CD4-positive, alpha-beta T cell treated with Interleukin-2 at 100 ng/mL for 4 hours (primary cell): Measurements from ENCODE around the gene ACOX1.

Experiments
- DNase-seq: peaks from one replicate; pipeline ENCODE4 v3.0.0-alpha.2; 2020; ENCODE audit warnings: low spot score

Gene ACOX1

GRCh38 chr17:75909051-75909811, 69.7 kb downstream of the ACOX1 start:
- DNase-seq: no peak

- DNase-seq: no peak
These were observed 70.8 kb downstream of the ACOX1 start for GRCh38 chr17:75908201-75908600.

DNA sequence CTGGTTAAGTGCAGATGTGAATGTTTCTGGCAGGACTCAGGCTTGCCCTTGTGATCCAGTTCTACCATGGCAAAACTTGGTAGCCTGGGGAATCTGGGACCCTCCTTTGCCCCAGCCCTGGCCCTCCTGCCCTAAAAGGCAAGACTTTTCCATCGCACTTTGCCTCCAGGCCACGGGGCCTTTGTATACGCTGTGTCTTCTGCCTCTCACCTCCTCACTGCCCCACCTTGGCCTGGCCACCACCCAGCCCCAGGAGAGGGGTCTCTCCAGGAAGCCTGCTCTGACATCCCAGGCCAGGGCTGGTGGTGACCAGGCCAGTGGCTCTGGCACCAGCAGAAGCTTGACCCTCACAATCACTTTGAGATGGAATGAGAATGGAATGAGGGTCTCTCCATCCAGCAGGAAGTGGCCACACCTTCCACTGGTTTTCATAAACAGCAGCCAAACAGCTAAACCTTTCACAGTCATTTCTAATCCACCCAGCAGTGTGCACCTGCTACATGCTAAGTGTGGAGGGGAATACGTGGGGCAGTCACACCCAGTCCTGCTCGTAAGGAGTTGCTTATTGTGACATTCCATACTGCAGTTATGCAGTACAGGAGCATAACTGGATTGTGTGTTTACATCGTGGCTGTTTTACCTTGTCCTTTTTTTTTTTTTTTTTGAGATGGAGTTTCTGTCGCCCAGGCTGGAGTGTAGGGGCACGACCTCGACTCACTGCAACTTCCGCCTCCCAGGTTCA, 72.7 kb downstream of the ACOX1 start:
- DNase-seq: no peak

DNA sequence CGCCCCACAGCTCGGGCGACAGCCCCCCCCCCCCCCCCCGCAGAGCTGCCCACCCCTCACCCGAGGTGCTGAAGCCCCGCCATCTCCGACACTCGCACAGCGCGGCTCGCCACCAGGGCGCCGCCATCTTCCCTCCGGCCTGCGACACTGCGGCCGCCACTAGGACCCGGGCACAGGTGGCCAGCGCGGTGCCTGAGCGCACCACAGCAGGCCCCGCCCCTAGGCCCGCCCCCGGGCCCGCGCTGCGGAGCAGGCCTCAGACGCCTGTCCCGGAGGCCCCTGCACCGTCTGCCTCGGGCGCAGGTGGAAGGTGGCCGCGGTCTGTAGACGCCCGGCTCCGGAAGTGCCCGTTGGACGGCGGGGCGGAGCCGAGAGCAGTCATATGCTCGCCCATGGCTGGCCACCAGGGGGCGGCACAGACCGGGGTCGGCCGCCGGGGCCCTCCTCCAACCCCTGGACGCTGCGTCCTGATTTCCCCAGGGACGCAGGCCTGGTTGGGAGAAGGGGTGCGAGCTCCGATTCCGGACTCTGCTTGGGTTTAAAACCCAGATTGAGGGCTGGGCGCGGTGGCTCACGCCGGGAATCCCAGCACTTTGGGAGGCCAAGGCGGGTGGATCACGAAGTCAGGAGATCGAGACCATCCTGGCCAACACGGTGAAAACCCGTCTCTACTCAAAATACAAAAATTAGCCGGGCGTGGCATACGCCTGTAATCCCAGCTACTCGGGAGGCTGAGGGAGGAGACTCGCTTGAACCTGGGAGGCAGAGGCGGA, 74.0 kb downstream of the ACOX1 start, which contains the start of gene MRPL38:
Gene MRPL38 (minus strand): TSS at position 136 of the 773 bp plus-strand sequence. CDS start 9 bp downstream, at position 127.
- DNase-seq: peak; percentile 93

- no peak for DNase-seq
These were observed 76.6 kb downstream of the ACOX1 start for GRCh38 chr17:75902406-75902805.

GRCh38 chr17:75901727-75902126, 77.2 kb downstream of the ACOX1 start:
- DNase-seq: no peak

DNA sequence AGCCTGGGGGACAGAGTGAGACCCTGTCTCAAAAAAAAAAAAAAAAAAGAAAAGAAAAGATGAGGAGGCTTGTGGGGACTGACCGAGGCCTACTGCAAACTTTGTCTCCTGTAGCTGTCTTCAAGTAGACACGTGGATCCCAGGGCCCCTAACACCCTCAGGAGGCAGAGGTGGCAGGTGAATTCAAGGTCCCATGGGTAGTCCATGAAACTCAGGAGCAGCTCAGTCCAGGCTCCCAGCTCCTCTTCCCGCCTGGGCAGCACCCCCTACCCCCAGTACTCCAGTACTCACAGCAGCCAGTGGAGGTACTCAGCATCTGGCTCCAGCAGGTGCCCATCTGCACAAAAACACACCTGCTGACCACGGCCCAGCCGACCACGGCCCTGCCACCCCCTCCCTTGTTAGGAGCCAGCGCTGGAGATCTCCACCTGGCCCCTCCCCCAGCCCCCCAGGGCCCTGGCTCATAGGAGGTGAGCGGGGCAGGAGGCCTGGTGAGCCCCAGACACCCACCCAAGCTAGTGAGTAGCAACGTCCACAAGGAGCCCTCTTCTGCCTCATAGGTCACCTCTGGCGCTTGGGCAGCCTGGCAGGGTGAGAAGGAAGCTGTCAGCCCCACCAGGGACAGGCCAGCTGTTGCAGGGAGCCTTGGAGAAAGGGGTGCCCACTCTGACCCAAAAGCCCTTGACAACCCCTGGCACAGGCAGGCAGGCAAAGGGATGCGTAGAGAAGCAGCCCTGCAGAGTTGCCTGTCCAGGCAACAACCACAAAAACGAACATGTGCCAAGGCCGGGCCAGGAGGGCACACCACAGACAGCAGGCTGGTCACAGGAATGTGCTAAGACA, 78.1 kb downstream of the ACOX1 start:
- no peak for DNase-seq

DNA sequence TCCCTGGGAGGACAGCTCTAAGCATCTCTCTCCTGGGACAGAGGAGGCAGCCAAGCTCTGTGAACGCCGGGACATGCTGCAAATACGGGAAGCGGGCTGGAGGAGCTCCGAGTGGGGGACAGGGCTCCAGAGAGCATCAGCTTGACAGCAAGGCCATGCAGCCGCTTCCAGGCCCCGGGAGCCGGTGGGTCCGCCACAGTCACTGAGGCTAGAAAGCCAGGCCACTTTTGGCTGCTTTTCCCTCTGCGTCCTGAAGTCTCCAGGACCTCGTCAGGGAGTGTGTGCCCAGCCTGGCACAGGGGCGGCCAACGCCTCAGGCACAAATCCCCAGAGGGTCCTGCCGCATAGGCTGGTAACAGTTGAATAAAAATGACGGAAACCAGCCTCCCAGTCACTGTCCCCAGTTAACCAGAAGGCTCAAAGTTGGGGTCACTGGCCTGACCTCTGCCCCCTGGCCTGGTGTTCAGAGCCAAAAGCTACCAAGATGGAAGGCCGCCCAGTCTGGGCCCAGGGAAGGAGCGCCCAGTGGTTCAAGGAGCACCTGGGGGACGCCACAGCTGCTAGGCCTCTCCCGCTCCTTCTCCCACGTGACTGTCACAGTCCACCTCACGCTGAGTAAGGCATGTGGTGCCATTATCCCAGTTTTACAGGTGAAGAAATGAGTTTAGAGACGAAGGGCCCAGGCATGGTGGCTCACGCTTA, 79.0 kb downstream of the ACOX1 start:
- DNase-seq: no peak

DNA sequence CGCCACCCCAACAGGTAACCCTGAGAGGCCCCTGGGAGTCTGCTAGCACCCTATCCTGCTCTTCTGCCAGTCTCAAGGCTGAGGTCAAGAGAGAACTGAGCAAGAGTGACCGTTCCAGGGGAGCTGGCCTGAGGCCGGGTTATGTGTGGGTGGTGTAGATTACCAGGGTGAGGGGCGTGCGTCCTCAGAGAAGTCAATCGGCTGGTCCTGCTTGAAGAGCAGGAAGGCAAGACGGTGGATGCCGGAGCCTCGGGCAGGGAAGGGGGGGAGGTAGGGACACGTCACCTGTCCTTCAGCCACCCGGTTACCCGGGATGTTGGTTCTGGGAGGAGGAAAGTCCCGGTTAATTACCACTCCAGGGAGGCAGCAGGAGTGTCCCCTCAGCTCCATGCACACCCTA, 79.6 kb downstream of the ACOX1 start:
- DNase-seq: no peak

GRCh38 chr17:75898791-75899190, 80.2 kb downstream of the ACOX1 start:
- no peak for DNase-seq

DNA sequence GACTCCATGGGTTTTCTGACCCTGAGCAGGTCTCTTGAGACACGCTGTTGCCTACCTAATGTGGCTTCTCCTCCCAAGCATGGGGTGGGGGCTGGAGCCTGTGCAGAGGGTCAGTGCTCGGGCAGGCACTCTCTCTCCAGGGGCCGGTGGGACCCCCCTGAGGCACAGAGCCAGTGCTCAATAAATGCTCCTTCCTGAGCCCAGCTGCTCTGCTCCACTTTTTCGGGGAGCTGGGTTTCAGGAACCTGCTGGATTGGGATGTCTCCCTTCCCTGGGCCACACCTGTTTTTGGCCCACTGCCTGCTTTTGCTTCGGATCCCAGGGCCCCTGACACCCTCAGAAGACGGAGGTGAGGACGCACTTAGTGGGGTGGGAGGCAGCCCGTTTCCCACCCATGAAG, 80.9 kb downstream of the ACOX1 start:
- no peak for DNase-seq

- no peak for DNase-seq
These were observed 81.6 kb downstream of the ACOX1 start for GRCh38 chr17:75897160-75898019.

DNA sequence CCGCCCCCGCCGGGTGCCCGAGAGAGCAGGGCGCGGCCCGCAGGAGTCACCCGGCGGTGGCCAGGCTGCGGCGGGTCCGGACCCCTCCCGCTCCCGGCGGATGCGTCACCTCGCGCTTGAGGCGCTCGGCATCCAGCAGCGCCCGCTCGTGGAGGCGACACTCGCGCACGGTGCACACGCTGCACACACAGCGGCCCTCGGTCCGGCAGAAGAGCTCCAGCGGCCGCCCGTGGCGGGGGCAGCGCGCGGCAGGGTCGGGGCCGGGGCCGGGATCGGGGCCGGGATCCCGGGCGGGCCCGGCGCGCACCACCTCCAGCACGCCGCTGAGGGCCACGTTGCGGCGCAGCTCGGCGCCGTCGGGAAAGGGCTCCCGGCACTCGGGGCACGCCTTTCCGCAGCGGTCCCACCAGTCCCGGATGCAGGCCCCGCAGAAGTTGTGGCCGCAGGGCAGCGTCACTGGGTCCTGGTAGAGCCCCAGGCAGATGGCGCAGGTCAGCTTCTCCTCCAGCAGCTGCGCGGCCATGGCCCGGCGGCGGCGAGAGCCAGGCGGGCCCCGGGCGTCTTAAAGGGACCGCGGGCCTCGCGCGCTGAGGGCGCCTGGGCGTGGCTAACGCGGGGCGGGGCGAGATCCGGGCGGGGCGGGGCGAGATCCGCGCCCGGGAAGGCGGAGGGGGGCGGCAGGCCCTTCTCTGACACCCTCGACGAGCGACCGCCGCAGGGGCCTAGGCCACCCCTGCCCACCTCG, 82.4 kb downstream of the ACOX1 start, which contains the start of gene TRIM65:
Gene TRIM65 (minus strand): TSS at position 537 of the 745 bp plus-strand sequence. CDS start 14 bp downstream, at position 523.
- peak; percentile 84 for DNase-seq

DNA sequence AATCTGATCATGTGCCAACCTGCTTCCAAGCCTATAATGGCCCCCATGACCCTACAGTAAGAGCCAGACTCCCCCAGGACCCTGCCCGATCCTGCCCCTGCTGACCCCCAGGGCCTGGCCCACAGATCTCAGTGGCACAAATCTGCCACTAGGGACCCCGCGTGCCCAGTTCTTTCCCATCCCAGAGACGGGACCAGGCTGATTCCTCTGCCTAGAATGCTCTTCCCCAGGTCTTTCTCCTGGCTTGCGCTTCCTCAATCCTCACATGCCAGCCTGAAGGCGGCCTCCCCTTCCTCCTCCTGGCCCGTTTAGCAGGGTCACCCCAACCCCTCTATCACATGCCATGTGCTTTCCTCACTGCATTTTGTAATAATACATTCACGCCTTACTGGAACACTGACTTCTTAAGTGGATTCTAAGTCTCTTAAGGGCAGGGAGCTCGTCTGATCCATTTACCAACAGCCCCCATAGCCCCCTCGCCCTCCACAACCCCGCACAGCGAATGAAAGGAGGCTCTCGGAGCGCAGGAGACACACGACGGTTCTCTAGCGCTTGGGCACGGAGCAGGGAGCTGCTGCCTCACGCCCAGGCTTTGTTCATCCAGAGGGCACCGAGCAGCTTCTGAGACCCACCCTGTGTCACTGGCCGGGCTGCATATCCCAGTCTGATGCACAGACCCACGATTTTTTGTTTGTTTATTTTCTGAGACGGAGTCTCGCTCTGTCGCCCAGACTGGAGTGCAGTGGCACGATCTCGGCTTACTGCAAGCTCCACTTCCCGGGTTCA, 83.4 kb downstream of the ACOX1 start:
- DNase-seq: no peak

- no peak for DNase-seq
These were observed 84.8 kb downstream of the ACOX1 start for GRCh38 chr17:75894049-75894733.

GRCh38 chr17:75893305-75894048, 85.5 kb downstream of the ACOX1 start:
- no peak for DNase-seq
